Vagina (tissue), 2 donors: ENCODE results near the gene POGLUT2.

ENCODE experiments used
- POLR2AphosphoS5 ChIP-seq, 2 donors: sonication (generic); formaldehyde crosslinking; IDR thresholded peaks; one replicate each; pipeline ENCODE4 v1.9.0; 2017; ENCODE audit warnings: antibody characterized with exemption in 2 of 2, mild to moderate bottlenecking in 2 of 2, low read depth in 1 of 2; ENCODE audit not compliant: insufficient read depth in 1 of 2
- TF ChIP-seq, protein P1 (sequence below), 3 experiments: fragments of 450-650 bp in 2 of 3; fragments of 200-600 bp in 1 of 3; sonication (generic) in 1 of 3; IDR thresholded peaks; one replicate each; pipeline ENCODE4 v1.5.1; 2017 to 2019; ENCODE audit warnings: antibody characterized with exemption in 3 of 3, mild to moderate bottlenecking in 2 of 3, moderate library complexity in 2 of 3

DNA sequence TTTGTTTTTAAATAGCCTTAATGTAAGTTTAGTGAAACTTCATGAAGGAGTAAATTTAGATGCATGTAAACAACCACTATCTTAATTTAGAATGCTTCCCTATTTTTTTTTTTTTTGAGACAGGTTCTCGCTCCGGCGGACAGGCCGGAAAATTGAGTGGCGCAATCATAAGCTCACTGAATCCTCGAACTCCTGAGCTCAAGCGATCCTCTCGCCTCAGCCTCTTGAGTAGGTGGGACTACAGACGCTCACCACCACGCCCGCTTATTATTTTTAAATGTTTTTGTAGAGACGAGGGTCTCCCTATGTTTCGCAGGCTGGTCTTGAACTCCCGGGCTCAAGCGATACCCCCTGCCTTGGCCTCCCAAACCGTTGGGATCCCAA lies 26.7 kb downstream of the POGLUT2 start:
- TF ChIP-seq POLR2AphosphoS5 (IDR thresholded peaks at IDR 0.05; ENCODE audit: insufficient read depth in 1 of 2, low read depth in 1 of 2): no peak
- TF ChIP-seq, protein P1, sequence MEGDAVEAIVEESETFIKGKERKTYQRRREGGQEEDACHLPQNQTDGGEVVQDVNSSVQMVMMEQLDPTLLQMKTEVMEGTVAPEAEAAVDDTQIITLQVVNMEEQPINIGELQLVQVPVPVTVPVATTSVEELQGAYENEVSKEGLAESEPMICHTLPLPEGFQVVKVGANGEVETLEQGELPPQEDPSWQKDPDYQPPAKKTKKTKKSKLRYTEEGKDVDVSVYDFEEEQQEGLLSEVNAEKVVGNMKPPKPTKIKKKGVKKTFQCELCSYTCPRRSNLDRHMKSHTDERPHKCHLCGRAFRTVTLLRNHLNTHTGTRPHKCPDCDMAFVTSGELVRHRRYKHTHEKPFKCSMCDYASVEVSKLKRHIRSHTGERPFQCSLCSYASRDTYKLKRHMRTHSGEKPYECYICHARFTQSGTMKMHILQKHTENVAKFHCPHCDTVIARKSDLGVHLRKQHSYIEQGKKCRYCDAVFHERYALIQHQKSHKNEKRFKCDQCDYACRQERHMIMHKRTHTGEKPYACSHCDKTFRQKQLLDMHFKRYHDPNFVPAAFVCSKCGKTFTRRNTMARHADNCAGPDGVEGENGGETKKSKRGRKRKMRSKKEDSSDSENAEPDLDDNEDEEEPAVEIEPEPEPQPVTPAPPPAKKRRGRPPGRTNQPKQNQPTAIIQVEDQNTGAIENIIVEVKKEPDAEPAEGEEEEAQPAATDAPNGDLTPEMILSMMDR (IDR thresholded peaks at IDR 0.05): no peak
